HepG2 (cell line): ENCODE data around the gene TNK1. TPM values are rescaled to one million over a fixed set of nuclear protein-coding genes. Genes with fewer than 3 reads are reported as not detected.
A peak's percentile ranks its signal among the peaks of the same experiment; 100 is the strongest.

Experiments used
- ATAC-seq: fragments of 200-7000 bp; cut with Tn5 transposase; 3 replicates; pipeline ENCODE4 v1.9.1; 2020; ENCODE audit warnings: mild to moderate bottlenecking, moderate library complexity
- BruUV-seq: library from RNA; stranded (reverse); fragments of 400-500 nt; replicated peaks from 2 replicates; lab custom pipeline; 2021; lab: Mats Ljungman, UMichigan
- CTCF ChIA-PET: fragments of 300-600 bp; formaldehyde crosslinking; extraction: SDS; loops from one replicate; lab custom pipeline; 2021; ENCODE audit warnings: low total read pairs, inconsistent platforms, low intra/inter-chr PET ratio; lab: Yijun Ruan, JAX
- POLR2A ChIA-PET: fragments of 350-600 bp; sonication (Branson Sonifier 250); formaldehyde crosslinking; loops from one replicate; lab custom pipeline; 2020; ENCODE audit warnings: antibody characterized with exemption, inconsistent platforms; lab: Yijun Ruan, JAX
- DNase-seq: peaks from one replicate; pipeline ENCODE4 v3.0.0-alpha.2; 2015; ENCODE audit warnings: low spot score
- FAIRE-seq: peaks from 3 replicates; lab custom pipeline; 2011; peaks lifted over from hg19 to GRCh38; lab: Jason Lieb, UNC
- H2AFZ ChIP-seq: one replicate; pipeline ENCODE4 v1.6.1; 2011; ENCODE audit warnings: low read length, inconsistent platforms
- H3K27ac ChIP-seq: fragments of 300-600 bp; 3 replicates; pipeline ENCODE4 v1.8.0; 2011; ENCODE audit warnings: mixed run types, mild to moderate bottlenecking, mixed read lengths, low read length, inconsistent platforms; ENCODE audit not compliant: insufficient read depth; ENCODE audit errors: extremely low read length
- H3K27me3 ChIP-seq, 2 experiments: fragments of 200-600 bp in 1 of 2; 2 replicates in 1 of 2; 3 replicates in 1 of 2; pipeline versions ENCODE4 v1.6.0 to v1.8.0; 2011; ENCODE audit warnings: low read length in 2 of 2, mild to moderate bottlenecking in 2 of 2, moderate library complexity in 2 of 2, inconsistent platforms in 1 of 2; ENCODE audit not compliant: insufficient read depth in 2 of 2, control insufficient read depth in 1 of 2
- H3K36me3 ChIP-seq, 2 experiments: fragments of 200-600 bp in 1 of 2; replicated peaks in 1 of 2; 2 replicates in 1 of 2; 3 replicates in 1 of 2; pipeline versions ENCODE4 v1.5.1 to v1.8.0; 2011; ENCODE audit warnings: low read length in 2 of 2, inconsistent platforms in 1 of 2; ENCODE audit not compliant: insufficient read depth in 2 of 2, control insufficient read depth in 1 of 2
- H3K4me1 ChIP-seq: 2 replicates; pipeline ENCODE4 v1.5.1; 2012; ENCODE audit warnings: low read length, inconsistent platforms; ENCODE audit not compliant: insufficient read depth
- H3K4me2 ChIP-seq: 2 replicates; pipeline ENCODE4 v1.6.0; 2011; ENCODE audit warnings: low read depth, low read length, inconsistent platforms
- H3K4me3 ChIP-seq, 3 experiments: fragments of 200-600 bp in 1 of 3; sonication (generic), shearing (Covaris generic) in 1 of 3; replicated peaks in 1 of 3; 2 replicates each; pipeline ENCODE4 v1.5.1; 2011 to 2016; ENCODE audit warnings: low read length in 3 of 3, inconsistent platforms in 2 of 3, low read depth in 2 of 3, mild to moderate bottlenecking in 2 of 3, control low read depth in 1 of 3, mixed read lengths in 1 of 3; ENCODE audit not compliant: insufficient read depth in 1 of 3
- H3K79me2 ChIP-seq: one replicate; pipeline ENCODE4 v1.6.1; 2011; ENCODE audit warnings: low read length, inconsistent platforms; ENCODE audit not compliant: insufficient read depth
- H3K9ac ChIP-seq: 2 replicates; pipeline ENCODE4 v1.6.0; 2011; ENCODE audit warnings: mild to moderate bottlenecking, low read depth, low read length, inconsistent platforms; ENCODE audit not compliant: insufficient read depth
- H3K9me3 ChIP-seq: 2 replicates; pipeline ENCODE4 v1.5.1; 2012; ENCODE audit warnings: mild to moderate bottlenecking, low read length
- H4K20me1 ChIP-seq: 2 replicates; pipeline ENCODE4 v1.6.0; 2011; ENCODE audit warnings: inconsistent platforms, mild to moderate bottlenecking, low read length, moderate library complexity; ENCODE audit not compliant: insufficient read depth
- BHLHE40 ChIP-seq: IDR thresholded peaks from 2 replicates; pipeline ENCODE4 v1.6.1; 2011; ENCODE audit warnings: low read length, improper control_type of control experiment
- CEBPZ ChIP-seq: IDR thresholded peaks from 2 replicates; pipeline ENCODE4 v1.6.1; 2012; ENCODE audit warnings: low read length, improper control_type of control experiment
- IKZF1 ChIP-seq: fragments of 450-650 bp; IDR thresholded peaks from 2 replicates; pipeline ENCODE4 v1.7.1; 2016
- MEIS2 ChIP-seq: sonication (generic); formaldehyde crosslinking; IDR thresholded peaks from 2 replicates; pipeline ENCODE4 v1.9.0; 2021; ENCODE audit warnings: mild to moderate bottlenecking, missing genetic modification reagents
- MIXL1 ChIP-seq: IDR thresholded peaks from 2 replicates; pipeline ENCODE4 v1.6.1; 2016
- NAIF1 ChIP-seq: sonication (generic); formaldehyde crosslinking; IDR thresholded peaks from 2 replicates; pipeline ENCODE4 v1.5.0; 2020; ENCODE audit warnings: mild to moderate bottlenecking, missing genetic modification reagents, borderline replicate concordance
- NFRKB ChIP-seq: fragments of 450-650 bp; IDR thresholded peaks from 2 replicates; pipeline ENCODE4 v1.6.1; 2017
- POLR2A ChIP-seq, 2 experiments: IDR thresholded peaks; 2 replicates each; pipeline ENCODE4 v1.6.1; 2011; ENCODE audit warnings: low read depth in 2 of 2, low read length in 2 of 2, mild to moderate bottlenecking in 1 of 2, moderate library complexity in 1 of 2; ENCODE audit not compliant: insufficient read depth in 1 of 2
- PPARG ChIP-seq: conservative IDR thresholded peaks from 2 replicates; pipeline ENCODE4 v1.6.1; 2016; ENCODE audit warnings: missing biosample characterization, missing genetic modification reagents
- REPIN1 ChIP-seq: sonication (generic); formaldehyde crosslinking; IDR thresholded peaks from 2 replicates; pipeline ENCODE4 v1.8.0; 2022; ENCODE audit warnings: missing genetic modification reagents, low read depth, mild to moderate bottlenecking, borderline replicate concordance
- TIGD3 ChIP-seq: sonication (generic); formaldehyde crosslinking; IDR thresholded peaks from 2 replicates; pipeline ENCODE4 v1.5.1; 2020; ENCODE audit warnings: mild to moderate bottlenecking, missing genetic modification reagents, borderline replicate concordance
- ZBTB20 ChIP-seq: sonication (generic); formaldehyde crosslinking; IDR thresholded peaks from 2 replicates; pipeline ENCODE4 v1.8.1; 2023; ENCODE audit warnings: missing genetic modification reagents, low read depth, mild to moderate bottlenecking, borderline replicate concordance
- ZC3H13 ChIP-seq: sonication (generic); formaldehyde crosslinking; IDR thresholded peaks from 2 replicates; pipeline ENCODE4 v1.8.1; 2023; ENCODE audit warnings: mild to moderate bottlenecking, missing genetic modification reagents, moderate library complexity
- ZGPAT ChIP-seq: IDR thresholded peaks from 2 replicates; pipeline ENCODE4 v1.6.1; 2016; ENCODE audit warnings: mild to moderate bottlenecking
- ZNF180 ChIP-seq: sonication (generic); formaldehyde crosslinking; IDR thresholded peaks from 2 replicates; pipeline ENCODE4 v1.4.0; 2020; ENCODE audit warnings: low read depth, missing genetic modification reagents, borderline replicate concordance
- ZNF3 ChIP-seq: IDR thresholded peaks from 2 replicates; pipeline ENCODE4 v1.7.0; 2017; ENCODE audit warnings: inconsistent platforms
- ZNF460 ChIP-seq: sonication (generic); formaldehyde crosslinking; IDR thresholded peaks from 2 replicates; pipeline ENCODE4 v1.5.1; 2020; ENCODE audit warnings: missing genetic modification reagents, mild to moderate bottlenecking, borderline replicate concordance
- ZNF891 ChIP-seq: sonication (generic); formaldehyde crosslinking; IDR thresholded peaks from 2 replicates; pipeline ENCODE4 v1.5.0; 2020; ENCODE audit warnings: mild to moderate bottlenecking, missing genetic modification reagents
- ZSCAN12 ChIP-seq: sonication (generic); formaldehyde crosslinking; IDR thresholded peaks from 2 replicates; pipeline ENCODE4 v1.9.0; 2021; ENCODE audit warnings: mild to moderate bottlenecking, missing genetic modification reagents
- WGBS: methylation state at CpG from one replicate; pipeline ENCODE4 v1.1.6; 2017; ENCODE audit warnings: low lambda C conversion rate; 5-methylcytosine and 5-hydroxymethylcytosine counted together
- in situ Hi-C: cut with HindIII; loops from 2 replicates; pipeline ENCODE4 v1.10.0; 2017; ENCODE audit warnings: low pct_unique_long_range_greater_than_20kb; ENCODE audit not compliant: extremely low pct_ligation_motif_present
- intact Hi-C: fragments of 100-400 bp; cut with micrococcal nuclease; formaldehyde crosslinking; loops from one replicate; pipeline ENCODE4 v1.10.0; 2022; ENCODE audit not compliant: unreplicated experiment
- polyA plus RNA-seq, 8 experiments: library from polyadenylated mRNA; depleted of rRNA in 3 of 8; stranded (reverse) in 7 of 8; unstranded in 1 of 8; fragments of >200 nt; fragmentation: Illumina TruSeq in 4 of 8; extraction: Trizol in 4 of 8; gene quantifications; 2 replicates each; pipeline versions ENCODE4 v1.2.1 to v1.2.3, GENCODE V29; 2011 to 2016; ENCODE audit warnings: low read depth in 4 of 8, missing spikeins in 1 of 8, mixed read lengths in 1 of 8; ENCODE audit not compliant: insufficient read depth in 1 of 8
- total RNA-seq, 5 experiments: library from RNA; depleted of rRNA; stranded (reverse); fragments of >200 nt; fragmentation: Illumina TruSeq; extraction: Trizol; gene quantifications; 2 replicates each; pipeline ENCODE4 v1.2.3, GENCODE V29; 2016; ENCODE audit warnings: low read depth in 1 of 5

TNK1 gene
- total and polyA plus RNA-seq, 2 of the 13 experiments (the other 11 are each of a cell fraction or from before 2014, with no cell fraction given), result 2.0 to 3.5 TPM

GRCh38 chr17:7351665-7352502 is 29.0 kb upstream of the TNK1 start, which contains the start of gene KCTD11:
TSS of gene KCTD11 (plus strand) at chr17:7352162.
- BruUV-seq, result no TSS peak
- peak; percentile 73 for DNase-seq
- ChIA-PET POLR2A (interaction anchor here (0.7 to 7.0 kb wide), 12 partner anchors 17 to 335 kb away, joined by 3 to 44 read pairs (median 4); partner anchors contain the start of genes CD68, NEURL4, PLSCR3 and POLR2A), CTCF (no interaction called here)
- Histone ChIP-seq H3K4me1 (peaks cover 55% of the 10 kb centered on the region), H3K27ac (peak within 1 kb of the TSS; percentile 95), H3K79me2 (no peaks in the 10 kb centered on the region), H3K4me3 (peak within 1 kb of the TSS; percentile 64 to 88 (median 87)), H3K27me3 (peaks cover 0 to 5% of the 10 kb centered on the region in 2 experiments; a peak in 2 of 5 replicates), H3K36me3 (no peaks in the 10 kb centered on the region), H4K20me1 (peaks cover 13% of the 10 kb centered on the region; the same call in 1 of the 2 replicates), H3K9ac (peak within 1 kb of the TSS; percentile 95), H2AFZ (no peak within 1 kb of the TSS), H3K4me2 (peak within 1 kb of the TSS; percentile 90), H3K9me3 (no peaks in the 10 kb centered on the region)
- whole genome bisulfite sequencing, result 2% methylated on average over 10 of the region's 91 CpGs
- no peak for FAIRE-seq
- ATAC-seq, result peak; percentile 76
- intact Hi-C loops, result loop anchor here (2.0 to 10.0 kb wide), 3 partner anchors 23 to 305 kb away; partner anchors contain the start of genes NEURL4 and SENP3
- in situ Hi-C loops, result no loop called here
- TF ChIP-seq ZNF180 (CRISPR knock-in tag) (no peak), TIGD3 (CRISPR knock-in tag) (no peak), PPARG (0 out of 2 replicates have a peak, but pooled peaks have one; percentile 52), NFRKB (no peak), ZC3H13 (CRISPR knock-in tag) (0 out of 2 replicates have a peak, but pooled peaks have one; percentile 35), ZSCAN12 (no peak), POLR2A (IDR thresholded peaks at IDR 0.05; ENCODE audit: insufficient read depth in 1 of 2, low read depth in 2 of 2, low read length in 2 of 2) (peak in 1 of 2 experiments; percentile 84; a peak in 3 of 4 replicates), CEBPZ (no peak), MEIS2 (CRISPR knock-in tag) (no peak; the same call in 1 of the 2 replicates), MIXL1 (peak; percentile 10; the same call in 1 of the 2 replicates), ZNF460 (CRISPR knock-in tag) (no peak), NAIF1 (CRISPR knock-in tag) (no peak), REPIN1 (CRISPR knock-in tag) (peak; percentile 40; the same call in 1 of the 2 replicates), ZNF3 (CRISPR knock-in tag) (no peak), ZGPAT (CRISPR knock-in tag) (peak; percentile 82), BHLHE40 (no peak; the same call in 1 of the 2 replicates), ZBTB20 (CRISPR knock-in tag) (no peak; the same call in 1 of the 2 replicates), ZNF891 (CRISPR knock-in tag) (no peak), IKZF1 (no peak)
